WTC11 (cell line): ENCODE results near the gene LIMS2. TPM values are rescaled to one million over a fixed set of nuclear protein-coding genes. Genes with fewer than 3 reads are reported as not detected.

Experiments
- ATF1 ChIP-seq: sonication (generic); formaldehyde crosslinking; IDR thresholded peaks from 2 replicates; pipeline ENCODE4 v1.8.1; 2023; ENCODE audit warnings: mild to moderate bottlenecking, moderate library complexity, missing genetic modification reagents
- CBFB ChIP-seq: sonication (generic); formaldehyde crosslinking; IDR thresholded peaks from 2 replicates; pipeline ENCODE4 v1.8.1; 2022; ENCODE audit warnings: mild to moderate bottlenecking, low read depth, missing genetic modification reagents
- CREB1 ChIP-seq: sonication (generic); formaldehyde crosslinking; IDR thresholded peaks from 2 replicates; pipeline ENCODE4 v1.8.0; 2023; ENCODE audit warnings: mild to moderate bottlenecking, missing genetic modification reagents
- CREM ChIP-seq: sonication (generic); formaldehyde crosslinking; IDR thresholded peaks from 2 replicates; pipeline ENCODE4 v1.8.1; 2022; ENCODE audit warnings: mild to moderate bottlenecking, missing genetic modification reagents, moderate library complexity
- GABPB1 ChIP-seq: sonication (generic); formaldehyde crosslinking; IDR thresholded peaks from 2 replicates; pipeline ENCODE4 v1.8.1; 2023; ENCODE audit warnings: mild to moderate bottlenecking, missing genetic modification reagents
- IRF2 ChIP-seq: sonication (generic); formaldehyde crosslinking; IDR thresholded peaks from 2 replicates; pipeline ENCODE4 v1.8.0; 2022; ENCODE audit warnings: low read depth, missing genetic modification reagents, borderline replicate concordance
- KAT7 ChIP-seq: sonication (generic); formaldehyde crosslinking; IDR thresholded peaks from 2 replicates; pipeline ENCODE4 v1.8.1; 2023; ENCODE audit warnings: missing genetic modification reagents, mild to moderate bottlenecking, borderline replicate concordance
- NFE2L1 ChIP-seq: sonication (generic); formaldehyde crosslinking; IDR thresholded peaks from 2 replicates; pipeline ENCODE4 v1.8.1; 2023; ENCODE audit warnings: missing genetic modification reagents
- RELA ChIP-seq: sonication (generic); formaldehyde crosslinking; IDR thresholded peaks from 2 replicates; pipeline ENCODE4 v1.8.1; 2022; ENCODE audit warnings: missing genetic modification reagents, mild to moderate bottlenecking, borderline replicate concordance
- RORB ChIP-seq: fragments of 250-450 bp; sonication (Bioruptor Pico); IDR thresholded peaks from 2 replicates; pipeline ENCODE4 v1.9.0; 2021; ENCODE audit warnings: mild to moderate bottlenecking
- TEAD1 ChIP-seq: sonication (generic); formaldehyde crosslinking; IDR thresholded peaks from 2 replicates; pipeline ENCODE4 v1.8.0; 2022; ENCODE audit warnings: mild to moderate bottlenecking, missing genetic modification reagents
- ZNF317 ChIP-seq: sonication (generic); formaldehyde crosslinking; IDR thresholded peaks from 2 replicates; pipeline ENCODE4 v1.8.1; 2023; ENCODE audit warnings: low read depth, mild to moderate bottlenecking, moderate library complexity, missing genetic modification reagents, borderline replicate concordance
- ZNF396 ChIP-seq: fragments of 250-450 bp; sonication (Bioruptor Pico); IDR thresholded peaks from 2 replicates; pipeline ENCODE4 v1.8.0; 2021; ENCODE audit warnings: mild to moderate bottlenecking, moderate library complexity, borderline replicate concordance
- total RNA-seq: library from RNA; stranded (reverse); gene quantifications from 3 replicates; pipeline ENCODE4 v1.2.3, GENCODE V29; 2021
- TF ChIP-seq, protein P1 (sequence below): sonication (generic); formaldehyde crosslinking; IDR thresholded peaks from 2 replicates; pipeline ENCODE4 v1.8.1; 2023; ENCODE audit warnings: mild to moderate bottlenecking, missing genetic modification reagents, borderline replicate concordance
- TF ChIP-seq, protein P2 (sequence below): fragments of 250-450 bp; sonication (Bioruptor Pico); IDR thresholded peaks from 2 replicates; pipeline ENCODE4 v1.9.0; 2021; ENCODE audit warnings: mild to moderate bottlenecking, borderline replicate concordance
- TF ChIP-seq, protein P3 (sequence below): sonication (generic); formaldehyde crosslinking; IDR thresholded peaks from 2 replicates; pipeline ENCODE4 v1.8.0; 2023; ENCODE audit warnings: missing genetic modification reagents, mild to moderate bottlenecking, borderline replicate concordance
- TF ChIP-seq, protein P4 (sequence below): sonication (generic); formaldehyde crosslinking; IDR thresholded peaks from 2 replicates; pipeline ENCODE4 v1.8.1; 2022; ENCODE audit warnings: mild to moderate bottlenecking, moderate library complexity, missing genetic modification reagents
- TF ChIP-seq, protein P5 (sequence below): sonication (generic); formaldehyde crosslinking; IDR thresholded peaks from 2 replicates; pipeline ENCODE4 v1.8.0; 2023; ENCODE audit warnings: mild to moderate bottlenecking, missing genetic modification reagents
- TF ChIP-seq, protein P6 (sequence below): sonication (generic); formaldehyde crosslinking; IDR thresholded peaks from 2 replicates; pipeline ENCODE4 v1.8.0; 2022; ENCODE audit warnings: mild to moderate bottlenecking, missing genetic modification reagents

The LIMS2 gene
- total RNA-seq, 1 experiment from 2014 or later: 2.4 TPM

DNA sequence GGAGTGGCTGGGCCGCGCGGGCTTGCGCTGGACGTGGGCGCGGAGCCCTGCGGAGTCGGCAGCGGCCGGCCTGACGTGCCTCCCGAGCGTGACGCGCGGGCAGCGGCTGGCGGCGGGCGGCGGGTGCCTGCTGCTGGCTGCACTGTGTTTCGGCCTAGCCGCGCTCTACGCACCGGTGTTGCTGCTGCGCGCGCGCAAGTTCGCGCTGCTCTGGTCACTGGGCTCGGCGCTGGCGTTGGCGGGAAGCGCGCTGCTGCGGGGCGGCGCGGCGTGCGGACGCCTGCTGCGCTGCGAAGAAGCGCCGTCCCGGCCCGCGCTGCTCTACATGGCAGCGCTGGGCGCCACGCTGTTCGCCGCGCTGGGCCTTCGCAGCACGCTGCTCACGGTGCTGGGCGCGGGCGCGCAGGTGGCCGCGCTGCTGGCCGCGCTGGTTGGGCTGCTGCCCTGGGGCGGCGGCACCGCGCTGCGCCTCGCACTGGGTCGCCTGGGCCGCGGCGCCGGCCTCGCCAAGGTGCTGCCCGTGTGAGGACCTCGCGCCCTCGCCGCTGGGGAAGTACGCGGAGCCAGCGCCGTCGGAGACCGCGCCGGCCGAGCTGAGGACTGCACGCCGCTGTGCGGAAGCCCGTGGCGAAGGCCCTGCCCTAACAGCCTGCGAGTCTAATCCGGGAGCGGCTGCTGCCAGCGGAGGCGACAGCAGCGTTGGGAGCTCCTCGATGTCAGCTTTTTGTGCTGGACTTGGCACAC lies 26.5 kb upstream of the LIMS2 start (continued):
- TF ChIP-seq, protein P1, sequence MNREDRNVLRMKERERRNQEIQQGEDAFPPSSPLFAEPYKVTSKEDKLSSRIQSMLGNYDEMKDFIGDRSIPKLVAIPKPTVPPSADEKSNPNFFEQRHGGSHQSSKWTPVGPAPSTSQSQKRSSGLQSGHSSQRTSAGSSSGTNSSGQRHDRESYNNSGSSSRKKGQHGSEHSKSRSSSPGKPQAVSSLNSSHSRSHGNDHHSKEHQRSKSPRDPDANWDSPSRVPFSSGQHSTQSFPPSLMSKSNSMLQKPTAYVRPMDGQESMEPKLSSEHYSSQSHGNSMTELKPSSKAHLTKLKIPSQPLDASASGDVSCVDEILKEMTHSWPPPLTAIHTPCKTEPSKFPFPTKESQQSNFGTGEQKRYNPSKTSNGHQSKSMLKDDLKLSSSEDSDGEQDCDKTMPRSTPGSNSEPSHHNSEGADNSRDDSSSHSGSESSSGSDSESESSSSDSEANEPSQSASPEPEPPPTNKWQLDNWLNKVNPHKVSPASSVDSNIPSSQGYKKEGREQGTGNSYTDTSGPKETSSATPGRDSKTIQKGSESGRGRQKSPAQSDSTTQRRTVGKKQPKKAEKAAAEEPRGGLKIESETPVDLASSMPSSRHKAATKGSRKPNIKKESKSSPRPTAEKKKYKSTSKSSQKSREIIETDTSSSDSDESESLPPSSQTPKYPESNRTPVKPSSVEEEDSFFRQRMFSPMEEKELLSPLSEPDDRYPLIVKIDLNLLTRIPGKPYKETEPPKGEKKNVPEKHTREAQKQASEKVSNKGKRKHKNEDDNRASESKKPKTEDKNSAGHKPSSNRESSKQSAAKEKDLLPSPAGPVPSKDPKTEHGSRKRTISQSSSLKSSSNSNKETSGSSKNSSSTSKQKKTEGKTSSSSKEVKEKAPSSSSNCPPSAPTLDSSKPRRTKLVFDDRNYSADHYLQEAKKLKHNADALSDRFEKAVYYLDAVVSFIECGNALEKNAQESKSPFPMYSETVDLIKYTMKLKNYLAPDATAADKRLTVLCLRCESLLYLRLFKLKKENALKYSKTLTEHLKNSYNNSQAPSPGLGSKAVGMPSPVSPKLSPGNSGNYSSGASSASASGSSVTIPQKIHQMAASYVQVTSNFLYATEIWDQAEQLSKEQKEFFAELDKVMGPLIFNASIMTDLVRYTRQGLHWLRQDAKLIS (CRISPR knock-in tag): no peak
- TF ChIP-seq, protein P2, sequence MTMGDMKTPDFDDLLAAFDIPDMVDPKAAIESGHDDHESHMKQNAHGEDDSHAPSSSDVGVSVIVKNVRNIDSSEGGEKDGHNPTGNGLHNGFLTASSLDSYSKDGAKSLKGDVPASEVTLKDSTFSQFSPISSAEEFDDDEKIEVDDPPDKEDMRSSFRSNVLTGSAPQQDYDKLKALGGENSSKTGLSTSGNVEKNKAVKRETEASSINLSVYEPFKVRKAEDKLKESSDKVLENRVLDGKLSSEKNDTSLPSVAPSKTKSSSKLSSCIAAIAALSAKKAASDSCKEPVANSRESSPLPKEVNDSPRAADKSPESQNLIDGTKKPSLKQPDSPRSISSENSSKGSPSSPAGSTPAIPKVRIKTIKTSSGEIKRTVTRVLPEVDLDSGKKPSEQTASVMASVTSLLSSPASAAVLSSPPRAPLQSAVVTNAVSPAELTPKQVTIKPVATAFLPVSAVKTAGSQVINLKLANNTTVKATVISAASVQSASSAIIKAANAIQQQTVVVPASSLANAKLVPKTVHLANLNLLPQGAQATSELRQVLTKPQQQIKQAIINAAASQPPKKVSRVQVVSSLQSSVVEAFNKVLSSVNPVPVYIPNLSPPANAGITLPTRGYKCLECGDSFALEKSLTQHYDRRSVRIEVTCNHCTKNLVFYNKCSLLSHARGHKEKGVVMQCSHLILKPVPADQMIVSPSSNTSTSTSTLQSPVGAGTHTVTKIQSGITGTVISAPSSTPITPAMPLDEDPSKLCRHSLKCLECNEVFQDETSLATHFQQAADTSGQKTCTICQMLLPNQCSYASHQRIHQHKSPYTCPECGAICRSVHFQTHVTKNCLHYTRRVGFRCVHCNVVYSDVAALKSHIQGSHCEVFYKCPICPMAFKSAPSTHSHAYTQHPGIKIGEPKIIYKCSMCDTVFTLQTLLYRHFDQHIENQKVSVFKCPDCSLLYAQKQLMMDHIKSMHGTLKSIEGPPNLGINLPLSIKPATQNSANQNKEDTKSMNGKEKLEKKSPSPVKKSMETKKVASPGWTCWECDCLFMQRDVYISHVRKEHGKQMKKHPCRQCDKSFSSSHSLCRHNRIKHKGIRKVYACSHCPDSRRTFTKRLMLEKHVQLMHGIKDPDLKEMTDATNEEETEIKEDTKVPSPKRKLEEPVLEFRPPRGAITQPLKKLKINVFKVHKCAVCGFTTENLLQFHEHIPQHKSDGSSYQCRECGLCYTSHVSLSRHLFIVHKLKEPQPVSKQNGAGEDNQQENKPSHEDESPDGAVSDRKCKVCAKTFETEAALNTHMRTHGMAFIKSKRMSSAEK (CRISPR knock-in tag): no peak
- peak; percentile 83; the same call in 1 of the 2 replicates for TF ChIP-seq NFE2L1
- TF ChIP-seq, protein P3, sequence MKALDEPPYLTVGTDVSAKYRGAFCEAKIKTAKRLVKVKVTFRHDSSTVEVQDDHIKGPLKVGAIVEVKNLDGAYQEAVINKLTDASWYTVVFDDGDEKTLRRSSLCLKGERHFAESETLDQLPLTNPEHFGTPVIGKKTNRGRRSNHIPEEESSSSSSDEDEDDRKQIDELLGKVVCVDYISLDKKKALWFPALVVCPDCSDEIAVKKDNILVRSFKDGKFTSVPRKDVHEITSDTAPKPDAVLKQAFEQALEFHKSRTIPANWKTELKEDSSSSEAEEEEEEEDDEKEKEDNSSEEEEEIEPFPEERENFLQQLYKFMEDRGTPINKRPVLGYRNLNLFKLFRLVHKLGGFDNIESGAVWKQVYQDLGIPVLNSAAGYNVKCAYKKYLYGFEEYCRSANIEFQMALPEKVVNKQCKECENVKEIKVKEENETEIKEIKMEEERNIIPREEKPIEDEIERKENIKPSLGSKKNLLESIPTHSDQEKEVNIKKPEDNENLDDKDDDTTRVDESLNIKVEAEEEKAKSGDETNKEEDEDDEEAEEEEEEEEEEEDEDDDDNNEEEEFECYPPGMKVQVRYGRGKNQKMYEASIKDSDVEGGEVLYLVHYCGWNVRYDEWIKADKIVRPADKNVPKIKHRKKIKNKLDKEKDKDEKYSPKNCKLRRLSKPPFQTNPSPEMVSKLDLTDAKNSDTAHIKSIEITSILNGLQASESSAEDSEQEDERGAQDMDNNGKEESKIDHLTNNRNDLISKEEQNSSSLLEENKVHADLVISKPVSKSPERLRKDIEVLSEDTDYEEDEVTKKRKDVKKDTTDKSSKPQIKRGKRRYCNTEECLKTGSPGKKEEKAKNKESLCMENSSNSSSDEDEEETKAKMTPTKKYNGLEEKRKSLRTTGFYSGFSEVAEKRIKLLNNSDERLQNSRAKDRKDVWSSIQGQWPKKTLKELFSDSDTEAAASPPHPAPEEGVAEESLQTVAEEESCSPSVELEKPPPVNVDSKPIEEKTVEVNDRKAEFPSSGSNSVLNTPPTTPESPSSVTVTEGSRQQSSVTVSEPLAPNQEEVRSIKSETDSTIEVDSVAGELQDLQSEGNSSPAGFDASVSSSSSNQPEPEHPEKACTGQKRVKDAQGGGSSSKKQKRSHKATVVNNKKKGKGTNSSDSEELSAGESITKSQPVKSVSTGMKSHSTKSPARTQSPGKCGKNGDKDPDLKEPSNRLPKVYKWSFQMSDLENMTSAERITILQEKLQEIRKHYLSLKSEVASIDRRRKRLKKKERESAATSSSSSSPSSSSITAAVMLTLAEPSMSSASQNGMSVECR: no peak; the same call in 1 of the 2 replicates
- TF ChIP-seq GABPB1 (CRISPR knock-in tag): peak; percentile 39; the same call in 1 of the 2 replicates
- TF ChIP-seq CREM (CRISPR knock-in tag): peak; percentile 82
- TF ChIP-seq, protein P4, sequence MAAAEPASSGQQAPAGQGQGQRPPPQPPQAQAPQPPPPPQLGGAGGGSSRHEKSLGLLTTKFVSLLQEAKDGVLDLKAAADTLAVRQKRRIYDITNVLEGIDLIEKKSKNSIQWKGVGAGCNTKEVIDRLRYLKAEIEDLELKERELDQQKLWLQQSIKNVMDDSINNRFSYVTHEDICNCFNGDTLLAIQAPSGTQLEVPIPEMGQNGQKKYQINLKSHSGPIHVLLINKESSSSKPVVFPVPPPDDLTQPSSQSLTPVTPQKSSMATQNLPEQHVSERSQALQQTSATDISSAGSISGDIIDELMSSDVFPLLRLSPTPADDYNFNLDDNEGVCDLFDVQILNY (CRISPR knock-in tag): peak; percentile 84
- peak; percentile 89 for TF ChIP-seq KAT7 (CRISPR knock-in tag)
- no peak for TF ChIP-seq ZNF317 (CRISPR knock-in tag)
- TF ChIP-seq, protein P5, sequence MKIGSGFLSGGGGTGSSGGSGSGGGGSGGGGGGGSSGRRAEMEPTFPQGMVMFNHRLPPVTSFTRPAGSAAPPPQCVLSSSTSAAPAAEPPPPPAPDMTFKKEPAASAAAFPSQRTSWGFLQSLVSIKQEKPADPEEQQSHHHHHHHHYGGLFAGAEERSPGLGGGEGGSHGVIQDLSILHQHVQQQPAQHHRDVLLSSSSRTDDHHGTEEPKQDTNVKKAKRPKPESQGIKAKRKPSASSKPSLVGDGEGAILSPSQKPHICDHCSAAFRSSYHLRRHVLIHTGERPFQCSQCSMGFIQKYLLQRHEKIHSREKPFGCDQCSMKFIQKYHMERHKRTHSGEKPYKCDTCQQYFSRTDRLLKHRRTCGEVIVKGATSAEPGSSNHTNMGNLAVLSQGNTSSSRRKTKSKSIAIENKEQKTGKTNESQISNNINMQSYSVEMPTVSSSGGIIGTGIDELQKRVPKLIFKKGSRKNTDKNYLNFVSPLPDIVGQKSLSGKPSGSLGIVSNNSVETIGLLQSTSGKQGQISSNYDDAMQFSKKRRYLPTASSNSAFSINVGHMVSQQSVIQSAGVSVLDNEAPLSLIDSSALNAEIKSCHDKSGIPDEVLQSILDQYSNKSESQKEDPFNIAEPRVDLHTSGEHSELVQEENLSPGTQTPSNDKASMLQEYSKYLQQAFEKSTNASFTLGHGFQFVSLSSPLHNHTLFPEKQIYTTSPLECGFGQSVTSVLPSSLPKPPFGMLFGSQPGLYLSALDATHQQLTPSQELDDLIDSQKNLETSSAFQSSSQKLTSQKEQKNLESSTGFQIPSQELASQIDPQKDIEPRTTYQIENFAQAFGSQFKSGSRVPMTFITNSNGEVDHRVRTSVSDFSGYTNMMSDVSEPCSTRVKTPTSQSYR (CRISPR knock-in tag): peak; percentile 81; the same call in 1 of the 2 replicates
- TF ChIP-seq TEAD1 (CRISPR knock-in tag): 0 out of 2 replicates have a peak, but pooled peaks have one; percentile 36
- TF ChIP-seq ATF1: 0 out of 2 replicates have a peak, but pooled peaks have one; percentile 62
- peak; percentile 88; the same call in 1 of the 2 replicates for TF ChIP-seq CBFB (CRISPR knock-in tag)
- no peak for TF ChIP-seq RORB (CRISPR knock-in tag)
- no peak; the same call in 1 of the 2 replicates for TF ChIP-seq RELA (CRISPR knock-in tag)
- peak; percentile 86 for TF ChIP-seq IRF2 (CRISPR knock-in tag)
- TF ChIP-seq ZNF396 (CRISPR knock-in tag): no peak
- TF ChIP-seq CREB1: no peak
- TF ChIP-seq, protein P6, sequence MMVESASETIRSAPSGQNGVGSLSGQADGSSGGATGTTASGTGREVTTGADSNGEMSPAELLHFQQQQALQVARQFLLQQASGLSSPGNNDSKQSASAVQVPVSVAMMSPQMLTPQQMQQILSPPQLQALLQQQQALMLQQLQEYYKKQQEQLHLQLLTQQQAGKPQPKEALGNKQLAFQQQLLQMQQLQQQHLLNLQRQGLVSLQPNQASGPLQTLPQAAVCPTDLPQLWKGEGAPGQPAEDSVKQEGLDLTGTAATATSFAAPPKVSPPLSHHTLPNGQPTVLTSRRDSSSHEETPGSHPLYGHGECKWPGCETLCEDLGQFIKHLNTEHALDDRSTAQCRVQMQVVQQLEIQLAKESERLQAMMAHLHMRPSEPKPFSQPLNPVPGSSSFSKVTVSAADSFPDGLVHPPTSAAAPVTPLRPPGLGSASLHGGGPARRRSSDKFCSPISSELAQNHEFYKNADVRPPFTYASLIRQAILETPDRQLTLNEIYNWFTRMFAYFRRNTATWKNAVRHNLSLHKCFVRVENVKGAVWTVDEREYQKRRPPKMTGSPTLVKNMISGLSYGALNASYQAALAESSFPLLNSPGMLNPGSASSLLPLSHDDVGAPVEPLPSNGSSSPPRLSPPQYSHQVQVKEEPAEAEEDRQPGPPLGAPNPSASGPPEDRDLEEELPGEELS (CRISPR knock-in tag): no peak; the same call in none of the 2 replicates
